Brain microvascular endothelial cell (primary cell): Measurements from ENCODE around the gene PEX1.
"Not testable (repeated sequence)": the region's sequence is repeated elsewhere in the genome, so short reads cannot be mapped to it uniquely, and the experiment has no call there.

Source experiments
- DNase-seq: peaks from one replicate; pipeline ENCODE4 v3.0.0-alpha.2; 2020
- H3K27ac ChIP-seq: fragments of 250-450 bp; sonication (Bioruptor Pico); 2 replicates; pipeline ENCODE4 v1.5.1; 2020; ENCODE audit warnings: mild to moderate bottlenecking, moderate library complexity
- H3K27me3 ChIP-seq: fragments of 250-450 bp; sonication (Bioruptor Pico); replicated peaks from 2 replicates; pipeline ENCODE4 v1.5.1; 2020; ENCODE audit warnings: mild to moderate bottlenecking
- H3K36me3 ChIP-seq: fragments of 250-450 bp; sonication (Bioruptor Pico); replicated peaks from 2 replicates; pipeline ENCODE4 v1.5.1; 2020; ENCODE audit warnings: mild to moderate bottlenecking
- H3K4me3 ChIP-seq: 2 replicates; pipeline ENCODE4 v1.5.1; 2011; ENCODE audit warnings: low read depth, mild to moderate bottlenecking, control low read depth, low read length, moderate library complexity
- CTCF ChIP-seq: IDR thresholded peaks from 2 replicates; pipeline ENCODE4 v1.5.1; 2011; ENCODE audit warnings: low read depth, mild to moderate bottlenecking, moderate library complexity, low read length, control low read depth, inconsistent platforms; ENCODE audit errors: missing control alignments
- in situ Hi-C: cut with HindIII; loops from 2 replicates; pipeline ENCODE4 v1.10.0; 2017; ENCODE audit warnings: low sequenced_read_pairs, low pct_ligation_motif_present

Gene PEX1

GRCh38 chr7:92478711-92479110, 49.6 kb downstream of the PEX1 start:
- Histone ChIP-seq H3K36me3 (no peaks in the 10 kb centered on the region), H3K27ac (no peak overlapping the region), H3K4me3 (no peak overlapping the region), H3K27me3 (no peaks in the 10 kb centered on the region)
- DNase-seq, result no peak
- in situ Hi-C loops, result no loop called here
- TF ChIP-seq CTCF, result no peak

- Histone ChIP-seq H3K27me3 (no peaks in the 10 kb centered on the region), H3K36me3 (no peaks in the 10 kb centered on the region), H3K4me3 (no peak overlapping the region), H3K27ac (no peak overlapping the region)
- in situ Hi-C loops, result no loop called here
- TF ChIP-seq CTCF, result no peak
- DNase-seq, result no peak
Observed at GRCh38 chr7:92478095-92478494, 50.2 kb downstream of the PEX1 start.

- DNase-seq, in situ Hi-C loops, H3K36me3 ChIP-seq, H3K27ac ChIP-seq, H3K27me3 ChIP-seq, H3K4me3 ChIP-seq: not testable (repeated sequence)
Observed at GRCh38 chr7:92477681-92478080, 50.6 kb downstream of the PEX1 start, which contains the start of gene ERVW-1. Gene ERVW-1 (minus strand): TSS chr7:92477946. CDS start chr7:92470381, 7,565 bp downstream.

- DNase-seq, H3K27ac ChIP-seq, in situ Hi-C loops, H3K27me3 ChIP-seq, H3K4me3 ChIP-seq, H3K36me3 ChIP-seq: not testable (repeated sequence)
Observed at GRCh38 chr7:92475851-92476590, 52.3 kb downstream of the PEX1 start.

GRCh38 chr7:92475261-92475770, 53.0 kb downstream of the PEX1 start:
- H3K36me3 ChIP-seq, H3K27me3 ChIP-seq, DNase-seq, H3K4me3 ChIP-seq, in situ Hi-C loops, H3K27ac ChIP-seq: not testable (repeated sequence)

- not testable (repeated sequence) for DNase-seq, H3K27me3 ChIP-seq
Observed at GRCh38 chr7:92473989-92474388, 54.3 kb downstream of the PEX1 start.

GRCh38 chr7:92468589-92468988, 59.7 kb downstream of the PEX1 start:
- DNase-seq, H3K27ac ChIP-seq, H3K27me3 ChIP-seq, H3K36me3 ChIP-seq, H3K4me3 ChIP-seq, in situ Hi-C loops: not testable (repeated sequence)

More at GRCh38 chr7:92473989-92474388, 54.3 kb downstream of the PEX1 start:
- H3K4me3 ChIP-seq, in situ Hi-C loops, H3K36me3 ChIP-seq, H3K27ac ChIP-seq: not testable (repeated sequence)

- Histone ChIP-seq H3K27me3 (no peaks in the 10 kb centered on the region), H3K36me3 (no peaks in the 10 kb centered on the region), H3K27ac (no peak overlapping the region), H3K4me3 (no peak overlapping the region)
- in situ Hi-C loops, result no loop called here
- TF ChIP-seq CTCF, result no peak
- DNase-seq, result no peak
Observed at GRCh38 chr7:92466682-92467081, 61.6 kb downstream of the PEX1 start.
